Stimulated activated CD4-positive, alpha-beta T cell treated with anti-CD3 and anti-CD28 coated beads, Interleukin-4, amount 100 ng/mL, for 48 hours (primary cell): Measurements from ENCODE around the gene GPRASP2.
"Not testable (repeated sequence)": the region's sequence is repeated elsewhere in the genome, so short reads cannot be mapped to it uniquely, and the experiment has no call there.

Source experiments
- DNase-seq, 2 donors: peaks; one replicate each; pipeline ENCODE4 v3.0.0-alpha.2; 2020; ENCODE audit warnings: low read depth in 2 of 2

The GPRASP2 gene

DNA sequence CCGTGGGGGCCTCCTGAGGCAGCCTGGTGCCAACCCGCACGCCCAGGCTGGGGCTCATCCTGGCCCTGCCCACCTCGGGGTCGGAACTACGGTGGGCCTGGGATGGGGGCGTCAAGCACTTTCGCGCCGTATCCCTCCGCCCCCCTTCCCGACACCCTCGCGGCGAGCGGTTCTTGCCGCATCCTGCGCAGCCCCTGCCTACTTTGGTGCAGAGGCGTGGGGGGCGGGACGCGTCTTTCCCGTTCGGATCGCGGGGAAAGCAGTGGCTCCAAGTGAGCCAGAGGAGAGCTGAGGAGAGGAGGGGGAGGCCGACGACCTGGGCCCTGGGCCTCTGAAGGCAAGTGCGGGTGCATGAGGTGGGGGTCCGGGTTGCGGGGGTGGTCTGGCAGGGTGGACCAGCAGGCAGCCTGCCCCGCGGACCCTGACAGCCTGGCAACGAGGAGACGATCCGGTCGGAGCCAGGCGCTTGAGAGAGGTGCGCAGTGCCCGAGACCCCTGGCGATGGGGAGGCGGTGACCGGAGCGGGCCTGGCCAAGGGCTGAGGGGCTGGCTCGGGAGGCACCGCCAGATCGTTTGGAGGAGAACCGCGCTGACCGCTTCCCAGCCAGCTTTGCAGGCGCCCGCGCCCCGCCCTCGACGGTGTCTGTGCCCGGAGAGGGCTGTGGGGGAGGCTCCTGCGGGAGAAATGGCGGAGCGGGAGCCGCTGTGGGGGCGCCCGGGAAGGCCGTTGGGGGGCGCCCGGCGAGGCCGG, at the start of gene GPRASP2:
Gene GPRASP2 (plus strand): TSS at position 233 of the 751 bp plus-strand sequence. CDS start 2,422 bp downstream, outside the sequence.
- no peak for DNase-seq

DNA sequence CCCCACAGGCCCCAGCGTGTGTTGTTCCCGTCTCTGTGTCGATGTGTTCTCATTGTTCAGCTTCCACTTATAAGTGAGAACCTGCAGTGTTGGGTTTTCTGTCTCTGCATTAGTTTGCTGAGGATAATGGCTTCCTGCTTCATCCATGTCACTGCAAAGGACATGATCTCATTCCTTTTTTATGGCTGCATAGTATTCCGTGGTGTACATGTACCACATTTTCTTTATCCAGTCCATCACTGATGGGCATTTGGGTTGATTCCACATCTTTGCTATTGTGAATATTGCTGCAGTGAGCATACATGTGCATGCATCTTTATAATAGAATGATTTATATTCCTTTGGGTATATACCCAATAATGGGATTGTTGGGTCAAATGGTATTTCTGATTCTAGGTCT, 48.4 kb upstream of the GPRASP2 start:
- not testable (repeated sequence) for DNase-seq

DNA sequence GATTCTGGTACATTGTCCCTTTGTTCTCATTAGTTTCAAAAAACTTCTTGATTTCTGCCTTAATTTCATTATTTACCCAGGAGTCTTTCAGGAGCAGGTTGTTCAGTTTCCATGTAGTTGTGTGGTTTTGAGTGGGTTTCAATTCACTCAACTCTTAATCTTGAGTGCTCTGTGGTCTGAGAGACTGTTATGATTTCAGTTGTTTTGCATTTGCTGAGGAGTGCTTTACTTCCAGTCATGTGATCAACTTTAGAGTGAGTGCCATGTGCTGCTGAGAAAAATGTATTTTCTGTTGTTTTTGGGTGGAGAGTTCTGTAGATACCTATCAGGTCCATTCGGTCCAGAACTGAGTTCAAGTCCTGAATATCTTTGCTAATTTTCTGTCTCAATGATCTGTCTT, 45.2 kb upstream of the GPRASP2 start:
- not testable (repeated sequence) for DNase-seq

DNA sequence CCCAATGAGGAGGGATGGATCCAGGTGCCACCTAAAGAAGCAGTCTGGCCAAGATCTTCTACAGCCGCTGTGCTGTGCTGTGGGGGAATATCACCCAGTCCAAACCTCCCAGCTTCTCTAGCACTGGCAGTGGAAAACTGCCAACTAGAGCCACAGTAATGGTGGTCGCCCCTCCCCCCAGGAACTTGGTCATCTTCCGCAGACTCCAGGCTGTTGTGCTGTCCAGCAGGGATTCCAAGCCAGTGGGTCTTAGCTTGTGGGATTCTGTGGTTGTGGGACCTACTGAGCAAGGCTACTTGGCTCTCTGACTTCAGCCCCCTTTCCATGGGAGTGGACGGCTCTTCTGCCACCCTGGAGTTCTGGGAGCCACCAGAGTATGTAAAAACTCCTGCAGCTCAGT, 42.7 kb upstream of the GPRASP2 start:
- DNase-seq, result no peak

DNA sequence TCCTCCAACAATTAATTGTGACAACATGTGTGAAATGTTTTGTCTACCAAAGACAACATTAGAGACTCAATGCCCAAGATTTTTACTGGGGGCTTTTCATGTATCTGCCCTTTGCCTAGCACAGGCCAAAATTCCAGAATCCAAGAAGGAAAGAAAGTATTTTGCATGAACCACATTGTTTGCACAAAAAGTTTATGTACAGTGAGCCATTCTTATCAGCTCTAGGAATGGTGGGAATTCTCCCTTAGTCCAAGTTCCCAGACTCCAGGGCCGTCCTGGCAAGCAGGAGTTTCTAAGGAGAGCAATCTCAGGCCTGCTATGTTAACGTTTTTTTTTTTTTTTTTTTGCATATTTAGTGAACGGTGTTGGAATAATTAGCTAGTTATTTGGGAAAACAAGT, 39.4 kb upstream of the GPRASP2 start:
- no peak for DNase-seq

DNA sequence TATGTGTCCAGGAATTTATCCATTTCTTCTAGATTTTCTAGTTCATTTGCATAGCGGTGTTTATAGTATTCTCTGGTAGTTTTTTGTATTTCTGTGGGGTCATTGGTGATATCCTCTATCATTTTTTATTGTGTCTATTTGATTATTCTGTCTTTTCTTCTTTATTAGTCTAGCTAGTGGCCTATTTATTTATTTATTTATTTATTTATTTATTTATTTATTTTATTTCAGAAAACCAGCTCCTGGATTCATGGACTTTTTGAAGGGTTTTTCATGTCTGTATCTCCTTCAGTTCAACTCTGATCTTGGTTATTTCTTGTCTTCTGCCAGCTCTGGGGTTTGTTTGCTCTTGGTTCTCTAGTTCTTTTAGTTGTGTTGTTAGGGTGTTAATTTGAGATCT, 34.8 kb upstream of the GPRASP2 start:
- not testable (repeated sequence) for DNase-seq

DNA sequence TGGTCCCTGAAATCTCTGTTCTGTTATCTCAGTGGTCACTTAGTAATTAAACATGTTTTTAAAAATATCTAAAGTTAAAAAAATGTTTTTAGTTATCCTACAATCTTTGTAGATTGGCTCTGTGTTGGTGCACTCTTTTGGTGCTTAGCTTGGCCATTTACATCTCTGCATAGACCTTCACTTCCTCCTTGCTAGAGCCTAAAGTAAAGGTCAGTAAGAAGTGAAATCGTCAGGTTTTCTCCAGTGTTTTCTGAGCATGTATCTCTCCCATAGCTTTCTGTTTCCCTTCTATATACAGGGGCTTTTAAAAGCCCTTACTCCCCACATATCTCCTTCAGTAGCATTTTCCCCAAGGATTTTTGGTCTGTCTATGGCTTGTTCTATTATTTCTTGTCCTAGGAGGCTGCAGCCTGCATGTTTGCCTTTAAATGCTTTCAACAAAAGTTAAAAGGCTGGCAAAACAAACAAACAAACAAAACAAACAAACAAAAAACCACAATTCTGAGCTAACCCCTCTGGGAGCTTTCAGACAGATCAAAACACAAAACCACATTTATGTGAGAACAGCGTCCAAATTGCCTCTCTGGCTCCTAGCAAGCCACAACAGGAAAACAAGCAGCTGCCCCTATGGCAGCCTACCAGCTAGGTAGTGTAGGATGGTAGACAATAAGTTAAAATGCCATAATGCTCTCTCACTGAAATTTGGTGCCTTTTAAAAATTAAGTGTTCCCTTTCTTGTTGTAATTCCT, 27.3 kb upstream of the GPRASP2 start:
- no peak for DNase-seq

DNA sequence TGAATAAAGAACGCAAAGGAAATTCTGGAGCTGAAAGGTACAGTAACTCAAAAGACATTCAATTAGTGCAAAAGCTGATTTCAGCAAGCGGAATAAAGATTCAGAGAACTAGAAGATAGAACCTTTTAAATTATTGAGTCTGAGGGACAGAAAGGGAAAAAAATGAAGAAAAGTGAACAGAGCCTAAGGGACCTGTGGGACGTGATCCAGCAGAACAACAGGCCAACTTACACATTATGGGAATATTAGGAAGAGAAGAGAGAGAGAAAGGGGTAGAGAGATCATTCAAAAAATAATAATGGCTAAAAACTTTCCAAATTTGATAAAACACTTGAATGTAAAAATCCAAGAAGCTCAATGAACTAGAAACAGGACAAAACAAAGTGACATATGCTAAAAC, 17.5 kb upstream of the GPRASP2 start:
- DNase-seq, result no peak

DNA sequence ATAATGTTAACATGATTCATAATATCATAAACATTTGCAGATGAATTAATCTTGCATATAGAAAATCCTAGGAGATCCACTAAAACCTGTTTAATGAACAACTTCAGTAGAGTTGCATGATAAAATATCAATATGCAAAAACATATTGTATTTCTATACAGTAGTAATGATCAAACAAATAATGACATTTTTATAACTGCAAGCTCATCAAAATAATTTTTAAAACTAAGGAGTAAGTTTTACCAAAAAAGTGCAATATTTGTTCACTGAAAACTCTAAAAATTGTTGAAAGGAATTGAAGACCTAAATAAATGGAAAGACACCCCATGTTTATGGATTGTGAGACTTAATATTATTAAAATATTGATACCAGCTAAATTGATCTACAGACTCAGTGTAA, 15.9 kb upstream of the GPRASP2 start:
- DNase-seq, result no peak

DNA sequence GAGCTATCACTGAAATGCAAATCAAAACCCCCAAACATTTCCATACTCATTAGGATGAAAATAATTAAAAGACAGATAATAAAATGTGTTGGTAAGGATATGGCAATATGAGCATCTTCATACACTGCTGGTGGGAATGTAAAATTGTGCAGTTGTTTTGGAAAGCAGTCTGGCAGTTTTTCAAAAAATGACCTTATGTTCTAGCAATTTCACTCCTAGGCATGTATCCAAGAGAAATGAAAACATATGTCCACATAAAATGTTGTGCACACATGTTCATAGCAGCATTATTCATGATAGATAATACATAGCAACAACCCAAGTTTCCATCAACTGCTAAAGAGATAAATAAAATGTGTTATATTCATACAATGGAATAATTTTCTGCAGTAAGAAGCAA, 14.8 kb upstream of the GPRASP2 start:
- no peak for DNase-seq

DNA sequence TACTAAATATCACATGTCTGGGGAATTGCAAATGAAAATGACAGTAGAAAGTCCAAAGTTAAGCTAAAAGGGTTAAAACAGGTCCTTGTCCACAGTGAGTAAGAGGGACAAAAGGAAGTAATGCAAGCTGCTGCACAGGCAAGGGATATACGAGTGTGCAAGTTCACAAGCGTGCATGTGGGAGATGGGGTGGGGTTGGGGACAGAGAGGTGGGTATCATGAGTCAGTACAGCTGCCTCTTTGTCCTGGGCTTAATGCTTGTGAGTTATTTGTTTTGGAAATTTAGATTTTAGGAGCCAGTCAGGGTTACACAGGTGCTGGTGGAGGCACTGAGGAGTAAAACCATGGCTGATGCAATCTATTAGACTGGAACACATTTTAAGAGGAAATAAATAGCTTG, 3.3 kb upstream of the GPRASP2 start:
- no peak for DNase-seq

DNA sequence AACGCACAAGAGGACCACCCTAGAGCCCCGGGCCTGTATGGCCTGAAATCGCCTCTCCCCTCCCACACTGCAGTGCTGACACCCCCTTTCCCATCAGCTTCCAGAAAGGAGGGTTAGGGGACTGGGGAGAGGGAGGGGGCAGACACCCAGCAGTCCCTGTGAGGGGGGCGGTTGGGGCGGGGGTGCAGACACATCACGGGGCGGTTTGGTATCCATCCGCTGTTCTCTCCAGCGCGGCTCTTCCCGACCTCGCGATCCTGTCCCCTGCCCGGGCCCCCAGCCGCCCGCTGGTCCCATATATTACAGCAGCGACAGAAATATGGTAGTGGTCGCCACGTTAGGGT, 404 bp upstream of the GPRASP2 start:
- DNase-seq, result no peak

DNA sequence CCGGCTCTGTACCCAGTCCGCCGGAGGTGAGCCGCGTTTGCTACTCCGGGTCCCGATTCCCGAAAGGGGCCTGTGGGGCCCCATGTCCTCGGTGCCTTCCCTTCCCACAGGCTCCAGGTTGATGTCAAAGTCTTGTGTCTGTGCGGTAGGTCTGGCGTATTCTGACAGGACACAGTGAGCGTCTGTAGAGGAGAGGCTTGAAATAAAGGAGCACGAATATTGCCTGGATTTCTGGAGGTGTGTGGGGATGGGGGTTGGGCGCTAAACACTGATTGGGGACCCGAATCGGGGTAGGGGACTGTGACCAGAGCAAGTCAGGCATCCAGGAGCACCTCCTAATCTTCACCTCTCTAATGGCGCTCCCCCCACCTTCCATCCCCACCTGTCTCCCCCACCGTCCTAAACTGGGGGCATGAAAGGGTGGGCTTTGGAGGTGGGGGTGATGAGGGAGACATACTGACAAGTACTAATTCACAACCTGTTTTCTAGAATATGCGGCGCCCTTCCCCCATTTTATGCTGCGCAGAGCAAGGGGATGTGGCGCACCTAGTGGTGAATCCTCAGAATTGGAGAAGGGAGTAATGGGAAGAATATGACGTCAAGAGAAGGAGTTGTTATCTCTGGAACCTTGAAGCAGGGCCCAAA, 855 bp downstream of the GPRASP2 start:
- no peak for DNase-seq

DNA sequence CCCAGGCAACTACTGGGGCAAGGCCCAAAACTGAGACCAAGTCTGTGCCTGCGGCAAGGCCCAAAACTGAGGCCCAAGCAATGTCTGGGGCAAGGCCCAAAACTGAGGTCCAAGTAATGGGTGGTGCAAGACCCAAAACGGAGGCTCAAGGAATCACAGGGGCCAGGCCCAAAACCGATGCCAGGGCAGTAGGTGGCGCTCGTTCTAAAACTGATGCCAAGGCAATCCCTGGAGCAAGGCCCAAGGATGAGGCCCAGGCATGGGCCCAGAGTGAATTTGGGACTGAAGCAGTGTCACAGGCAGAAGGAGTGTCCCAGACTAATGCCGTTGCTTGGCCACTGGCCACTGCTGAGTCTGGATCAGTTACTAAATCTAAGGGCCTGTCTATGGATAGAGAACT, 2.7 kb downstream of the GPRASP2 start:
- no peak for DNase-seq

DNA sequence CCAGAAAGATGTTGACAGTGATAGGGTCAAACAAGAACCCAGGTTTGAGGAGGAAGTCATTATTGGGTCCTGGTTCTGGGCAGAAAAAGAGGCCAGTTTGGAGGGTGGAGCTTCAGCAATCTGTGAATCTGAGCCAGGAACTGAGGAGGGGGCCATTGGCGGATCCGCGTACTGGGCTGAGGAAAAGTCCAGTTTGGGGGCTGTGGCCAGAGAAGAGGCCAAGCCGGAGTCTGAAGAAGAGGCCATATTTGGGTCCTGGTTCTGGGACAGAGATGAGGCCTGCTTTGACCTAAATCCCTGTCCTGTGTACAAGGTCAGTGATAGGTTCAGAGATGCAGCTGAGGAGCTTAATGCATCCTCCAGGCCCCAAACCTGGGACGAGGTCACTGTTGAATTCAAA, 3.7 kb downstream of the GPRASP2 start:
- no peak for DNase-seq

DNA sequence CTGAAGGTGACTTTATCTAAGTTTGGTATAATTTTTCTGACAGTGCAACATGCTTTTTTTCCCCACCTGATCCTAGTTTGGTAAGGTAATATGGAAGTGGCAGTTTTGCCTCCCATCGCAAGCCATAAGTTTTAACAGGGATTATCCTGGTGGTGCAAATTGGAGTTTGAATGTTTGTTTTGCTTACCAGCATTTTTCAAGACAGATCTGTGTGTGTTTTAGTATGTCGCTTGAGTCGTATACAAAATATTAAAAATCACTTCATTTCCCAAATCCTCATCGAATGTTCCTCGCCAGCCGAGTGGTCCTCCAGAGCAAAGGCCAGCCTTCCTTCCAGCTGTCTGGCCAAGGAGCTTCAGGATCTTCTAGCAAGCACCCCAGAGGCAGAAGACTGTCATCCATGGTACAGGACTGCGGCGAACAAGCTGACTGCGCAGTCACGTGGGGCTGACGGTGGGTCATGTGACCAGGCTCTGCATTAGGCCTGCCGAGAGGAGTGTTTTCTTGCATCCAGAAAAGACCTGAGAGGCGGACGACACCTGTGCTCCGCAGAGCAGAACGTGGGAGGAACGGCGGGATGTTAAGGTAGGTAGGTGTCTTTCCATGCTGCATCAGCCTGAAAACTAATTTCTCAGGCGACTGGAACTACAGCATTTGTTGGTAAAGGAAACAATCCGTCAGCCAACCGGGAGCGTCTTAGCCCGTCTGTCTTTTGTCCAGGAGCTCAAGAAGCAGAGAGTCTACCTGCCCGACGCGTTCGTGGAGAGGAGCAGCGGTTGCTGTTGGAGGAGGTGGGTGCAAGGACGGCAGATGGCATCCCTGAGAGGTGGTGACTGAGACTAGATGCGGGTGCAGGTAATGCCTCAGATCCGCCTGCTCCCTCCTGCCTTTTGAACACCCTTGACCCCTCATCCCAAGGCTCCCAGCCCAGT, 8.3 kb downstream of the GPRASP2 start, which contains the start of gene GPRASP3:
Gene GPRASP3 (plus strand): TSS at position 507 of the 932 bp plus-strand sequence. CDS start 28,253 bp downstream, outside the sequence.
- DNase-seq, result peak; percentile 59 to 72

DNA sequence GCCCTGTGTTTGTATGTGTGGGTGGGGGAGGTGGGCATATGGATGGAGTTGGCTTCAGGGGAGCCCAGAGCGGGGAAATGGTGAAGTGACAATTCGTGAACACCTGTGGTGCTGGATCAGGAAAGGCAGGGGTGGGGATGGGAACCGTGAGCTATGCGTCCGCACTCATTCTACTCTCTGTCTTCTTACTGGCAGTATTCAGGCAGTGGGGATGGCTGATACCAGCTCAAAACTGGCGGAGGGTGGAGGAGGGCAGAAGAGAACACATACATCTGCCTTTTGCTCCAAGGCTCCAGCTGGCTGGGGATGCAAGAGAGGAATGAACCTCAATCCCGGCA, 8.9 kb downstream of the GPRASP2 start:
- not testable (repeated sequence) for DNase-seq

DNA sequence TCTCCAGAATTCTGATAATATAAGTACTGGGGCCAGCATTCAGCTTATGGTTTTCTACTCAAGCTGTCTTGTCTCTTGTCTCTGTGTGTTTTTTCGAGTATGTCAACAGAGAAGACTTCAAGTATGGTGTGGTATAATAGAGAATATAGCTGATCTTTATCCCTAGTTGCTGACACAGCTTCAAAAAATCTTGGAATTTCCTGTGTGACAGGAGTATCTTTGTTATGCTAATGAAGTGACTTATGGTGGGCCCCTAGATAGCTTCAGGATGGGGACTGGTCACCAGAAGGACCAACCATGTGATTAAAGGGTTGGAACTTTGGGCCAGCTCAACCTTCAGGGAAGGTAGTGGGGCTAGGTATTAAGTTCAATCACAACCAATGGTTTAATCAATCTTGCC, 11.2 kb downstream of the GPRASP2 start:
- no peak for DNase-seq

DNA sequence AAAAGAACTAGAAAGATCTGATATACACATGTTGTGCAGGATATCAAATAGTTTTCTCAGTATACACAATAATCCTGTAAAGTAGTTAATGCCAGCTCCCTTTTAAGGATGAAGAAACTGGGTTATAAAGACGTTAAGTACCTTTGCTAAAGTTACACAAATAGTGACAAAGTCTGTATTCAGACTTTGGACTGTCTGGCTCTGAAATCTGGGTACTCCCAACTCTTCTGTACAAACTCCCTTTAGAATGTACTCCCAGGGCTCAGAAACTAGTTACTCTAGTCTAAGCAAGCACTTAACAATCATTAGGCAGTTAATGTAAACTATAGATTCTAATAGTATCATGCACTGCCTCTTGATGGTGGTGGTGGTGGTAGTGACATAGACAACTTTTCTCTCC, 15.5 kb downstream of the GPRASP2 start:
- DNase-seq, result no peak

DNA sequence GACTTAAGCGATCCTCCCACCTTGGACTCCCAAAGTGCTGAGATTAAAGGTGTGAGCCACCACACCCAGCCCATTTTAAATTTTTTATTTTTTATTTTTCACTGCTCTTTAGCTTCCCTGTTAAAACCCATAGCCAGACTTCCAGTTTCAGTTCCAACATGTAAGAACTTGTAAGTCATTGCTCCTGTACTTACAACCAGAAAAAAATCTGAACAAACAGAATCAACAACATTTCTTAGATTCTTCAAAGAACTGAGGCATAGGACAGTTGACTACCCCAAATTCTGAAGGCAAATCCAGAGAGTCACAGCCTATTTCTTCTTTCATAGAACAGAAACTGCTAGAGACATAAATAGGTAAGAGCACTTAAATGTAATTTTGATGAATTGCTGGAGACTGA, 16.4 kb downstream of the GPRASP2 start:
- DNase-seq, result no peak

DNA sequence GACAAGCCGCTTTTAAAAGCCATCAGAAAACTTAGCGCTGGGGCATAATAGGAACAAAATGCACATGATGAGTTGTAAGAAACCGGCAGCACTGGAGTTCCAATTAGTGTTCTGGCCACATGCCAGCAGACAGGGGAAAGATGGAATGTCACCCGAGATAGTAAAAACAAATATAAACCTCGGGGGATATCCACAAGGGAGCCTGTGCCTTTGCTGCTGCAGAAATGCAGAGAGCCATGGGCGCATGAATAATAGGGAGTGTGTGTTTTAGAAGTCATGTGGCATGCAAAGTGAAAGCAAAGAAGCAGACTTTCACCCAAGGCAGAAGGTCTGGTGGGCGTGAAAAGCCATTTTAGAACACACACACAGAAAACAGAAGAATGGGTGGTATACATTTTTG, 27.4 kb downstream of the GPRASP2 start:
- DNase-seq, result no peak

DNA sequence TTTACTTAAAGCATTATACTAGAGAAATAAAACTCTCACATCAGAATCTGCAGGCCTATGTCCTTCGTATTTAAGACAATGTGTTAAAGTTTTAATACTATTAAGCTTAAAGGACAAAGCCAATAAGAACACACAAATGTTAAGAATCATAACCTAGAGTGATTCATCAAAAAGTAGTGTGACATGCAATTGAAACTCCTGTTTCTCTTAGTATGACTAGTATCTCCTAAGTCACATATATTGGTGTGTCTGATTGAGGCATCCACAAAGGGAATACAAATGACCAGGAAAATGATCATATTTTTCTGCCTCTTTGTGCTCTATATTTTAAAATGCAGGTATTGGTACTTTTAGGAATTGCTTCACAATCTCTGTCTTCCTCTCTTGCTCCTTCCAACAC, 32.1 kb downstream of the GPRASP2 start:
- no peak for DNase-seq
